ENCODE data around the gene COX4I1.
"Not testable (repeated sequence)": the region's sequence is repeated elsewhere in the genome, so short reads cannot be mapped to it uniquely, and the experiment has no call there.

COX4I1 gene

DNA sequence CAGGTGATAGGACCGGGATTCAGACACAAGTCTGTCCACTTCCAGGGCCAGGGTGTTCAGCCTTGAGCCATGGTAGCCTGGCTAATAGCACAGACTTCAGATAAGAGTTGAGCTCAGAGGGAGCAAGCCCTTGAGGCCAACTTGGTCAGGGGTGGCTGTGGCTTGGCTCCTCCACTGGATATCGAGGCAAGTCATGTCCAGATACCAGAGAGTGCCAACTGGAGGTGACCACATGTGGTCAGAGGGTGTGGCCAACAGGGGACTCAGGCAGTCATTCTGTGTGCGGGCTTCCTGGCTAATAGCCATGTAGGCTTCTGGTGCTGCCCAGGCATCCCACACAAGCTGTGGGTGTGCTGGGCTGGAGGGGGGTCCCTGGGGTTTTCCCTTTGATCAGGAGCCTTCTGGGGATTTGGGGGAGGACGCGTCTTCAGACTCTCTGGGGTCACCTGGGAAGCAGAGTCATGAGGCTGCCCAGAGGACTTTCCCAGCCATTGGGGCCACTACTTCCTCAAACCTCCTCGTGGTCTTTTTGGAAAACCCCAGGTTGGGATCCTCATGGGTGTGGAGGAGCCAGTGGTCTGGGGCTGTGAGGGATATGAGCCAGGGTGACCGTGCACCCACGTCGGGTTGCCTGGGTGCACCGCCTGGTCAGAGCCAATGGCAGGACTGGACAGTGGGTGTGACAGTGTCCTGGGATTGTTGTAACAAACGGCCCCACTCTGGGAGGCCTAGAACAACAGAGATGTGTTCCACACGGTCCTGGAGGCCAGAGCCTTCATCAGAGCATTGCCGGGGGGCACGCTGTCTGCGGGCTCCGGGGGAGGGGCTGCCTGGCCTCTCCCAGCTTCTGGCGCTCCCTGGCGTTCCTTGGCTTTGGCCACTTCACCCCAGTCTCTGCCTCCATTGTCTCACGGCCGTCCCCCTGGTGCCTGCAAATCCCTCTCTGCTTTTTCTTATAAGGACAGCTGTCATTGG lies 25.0 kb downstream of the COX4I1 start:
- DNase-seq, result peak; percentile 70 to 89 (median 83)

DNA sequence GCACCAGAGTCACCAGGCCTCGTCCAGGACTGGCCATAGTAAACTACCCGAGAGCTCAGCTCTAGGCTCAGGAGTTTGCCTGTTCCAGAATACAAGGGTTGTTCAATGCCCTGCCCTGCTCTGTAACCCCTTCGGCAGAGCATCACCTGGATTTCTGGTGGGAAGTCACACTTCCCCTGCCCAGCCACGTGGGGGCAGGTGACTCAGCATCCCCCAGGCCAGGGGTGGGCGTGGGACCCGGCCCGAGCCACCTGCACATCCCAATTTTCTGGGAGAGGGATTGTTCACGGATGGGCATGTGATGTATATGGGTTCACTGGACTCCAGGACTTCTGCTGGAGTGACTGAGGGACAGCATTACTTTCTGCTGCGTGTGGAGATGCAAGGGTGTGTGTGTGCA lies 25.8 kb downstream of the COX4I1 start:
- no peak for DNase-seq

DNA sequence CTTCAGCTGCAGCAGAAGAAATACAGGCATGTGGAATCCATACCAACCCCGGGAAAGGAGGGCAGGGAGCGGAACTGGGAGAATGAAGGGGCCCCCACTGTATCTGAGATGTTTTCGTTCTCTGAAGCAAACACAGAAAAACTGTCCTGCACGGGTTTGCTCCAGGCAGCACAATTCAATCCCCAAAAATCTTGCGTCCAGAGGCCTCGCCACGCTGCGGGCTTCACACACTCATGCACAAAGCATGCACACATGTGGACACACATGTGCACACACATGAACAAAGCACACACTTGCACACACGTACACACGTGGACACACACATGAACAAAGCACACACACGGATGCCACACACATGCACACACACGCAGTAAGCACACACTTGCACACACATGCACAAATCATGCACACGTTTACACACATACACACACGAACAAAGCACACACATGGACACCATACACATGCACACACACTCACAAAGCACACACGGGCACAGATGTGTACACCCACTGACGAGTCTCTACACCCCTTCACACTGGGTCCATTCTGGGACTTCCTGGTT lies 27.3 kb downstream of the COX4I1 start:
- DNase-seq, result no peak

DNA sequence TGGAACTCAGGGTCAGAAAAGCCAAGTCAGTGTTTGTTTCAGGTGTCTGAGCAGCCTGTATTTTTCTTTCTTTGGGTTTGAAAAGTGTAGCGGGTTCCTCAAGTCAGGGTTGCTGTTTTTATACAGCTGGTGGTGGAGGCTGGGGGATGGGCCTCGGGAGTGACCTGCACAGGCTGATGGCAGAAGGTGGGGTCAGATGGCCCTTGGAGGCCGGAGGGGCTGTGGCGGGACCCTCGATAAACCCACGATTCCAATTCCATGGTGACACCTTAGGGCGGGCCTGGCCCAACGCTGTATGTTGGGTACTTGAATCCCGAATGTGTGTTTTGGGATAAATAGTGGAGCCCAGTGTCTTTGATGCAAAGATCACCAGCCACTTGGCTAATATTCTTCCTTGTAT lies 28.7 kb downstream of the COX4I1 start:
- DNase-seq, result no peak

DNA sequence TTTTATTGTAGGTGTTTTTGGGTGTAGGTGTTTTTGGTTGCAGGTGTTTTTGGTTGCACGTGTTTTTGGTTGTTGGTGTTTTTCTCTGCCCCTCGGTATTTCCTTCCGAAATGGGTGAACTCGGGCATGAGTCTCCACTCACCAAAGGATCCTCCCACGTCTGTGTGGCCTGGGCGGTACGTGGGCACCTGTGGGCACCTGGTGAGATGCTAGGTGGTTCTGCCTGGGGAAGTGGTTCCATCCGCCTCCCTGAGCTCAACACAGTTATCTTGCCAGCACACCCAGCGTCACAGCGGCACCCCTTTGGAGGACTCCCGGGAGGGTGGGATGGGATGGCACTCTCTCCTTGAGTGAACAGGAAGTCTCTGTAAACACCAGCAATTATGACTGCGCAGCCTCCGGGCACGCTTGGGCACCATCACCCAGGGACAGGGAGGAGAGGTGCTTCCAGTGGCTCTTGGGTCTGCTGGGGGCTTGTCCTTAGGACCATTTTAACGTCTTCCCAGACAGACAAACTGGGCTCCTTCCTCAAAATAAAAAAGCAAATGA lies 29.8 kb downstream of the COX4I1 start:
- no peak for DNase-seq

DNA sequence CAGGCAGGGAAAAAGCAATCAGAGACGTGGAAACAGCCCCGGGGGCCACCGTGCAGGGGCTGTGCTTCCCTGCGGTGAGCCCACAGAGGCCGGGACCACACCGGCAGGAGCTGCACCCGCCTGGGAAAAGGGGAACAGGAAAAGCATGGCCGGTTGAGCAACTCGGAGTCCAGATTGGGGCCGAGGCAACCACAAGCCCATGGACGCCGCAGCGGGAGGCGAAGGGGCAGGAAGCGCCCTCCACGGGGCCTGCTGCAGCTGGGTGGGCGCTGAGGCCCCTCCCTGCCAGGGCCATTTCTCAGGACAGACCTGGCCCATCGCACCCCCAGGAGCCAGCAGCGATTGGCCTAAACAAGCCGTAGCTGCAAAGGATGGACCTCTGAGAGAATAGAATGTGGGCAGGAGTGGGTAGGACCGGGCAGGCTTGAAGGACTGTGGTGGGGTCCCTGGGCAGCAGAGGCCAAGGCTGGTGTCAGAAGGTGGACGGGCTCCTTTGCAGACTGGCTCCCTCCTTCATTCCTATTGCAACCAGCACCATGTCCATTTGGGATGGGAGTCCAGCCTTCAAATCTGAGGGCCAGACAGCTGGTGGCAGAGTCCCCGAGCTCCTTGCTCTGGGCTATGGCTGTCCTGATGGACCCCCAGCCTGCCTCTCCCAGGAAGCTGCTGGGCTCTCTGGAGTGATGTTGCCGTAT lies 30.4 kb downstream of the COX4I1 start:
- DNase-seq, result peak; percentile 83 to 93 (median 91)

DNA sequence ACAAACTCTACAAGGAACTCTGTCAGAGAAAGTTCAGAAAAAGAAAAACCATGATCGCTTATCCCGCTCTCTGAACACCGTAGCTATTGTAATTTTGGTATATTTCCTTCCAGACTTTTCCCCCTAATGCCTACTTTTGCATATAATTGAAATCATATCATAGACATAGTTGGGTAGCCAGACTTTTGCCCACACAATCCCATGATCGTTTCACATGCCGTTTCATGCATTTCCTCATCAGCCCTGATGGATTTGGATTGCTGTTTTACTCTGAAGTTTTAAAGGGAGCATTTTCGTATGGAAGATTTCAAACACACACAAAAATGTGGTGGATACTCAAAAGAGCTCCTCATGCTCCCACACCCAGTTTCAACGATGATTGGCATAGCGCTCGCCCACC lies 31.3 kb downstream of the COX4I1 start:
- peak in 3 of 4 experiments; percentile 44 to 65 (median 47) for DNase-seq

DNA sequence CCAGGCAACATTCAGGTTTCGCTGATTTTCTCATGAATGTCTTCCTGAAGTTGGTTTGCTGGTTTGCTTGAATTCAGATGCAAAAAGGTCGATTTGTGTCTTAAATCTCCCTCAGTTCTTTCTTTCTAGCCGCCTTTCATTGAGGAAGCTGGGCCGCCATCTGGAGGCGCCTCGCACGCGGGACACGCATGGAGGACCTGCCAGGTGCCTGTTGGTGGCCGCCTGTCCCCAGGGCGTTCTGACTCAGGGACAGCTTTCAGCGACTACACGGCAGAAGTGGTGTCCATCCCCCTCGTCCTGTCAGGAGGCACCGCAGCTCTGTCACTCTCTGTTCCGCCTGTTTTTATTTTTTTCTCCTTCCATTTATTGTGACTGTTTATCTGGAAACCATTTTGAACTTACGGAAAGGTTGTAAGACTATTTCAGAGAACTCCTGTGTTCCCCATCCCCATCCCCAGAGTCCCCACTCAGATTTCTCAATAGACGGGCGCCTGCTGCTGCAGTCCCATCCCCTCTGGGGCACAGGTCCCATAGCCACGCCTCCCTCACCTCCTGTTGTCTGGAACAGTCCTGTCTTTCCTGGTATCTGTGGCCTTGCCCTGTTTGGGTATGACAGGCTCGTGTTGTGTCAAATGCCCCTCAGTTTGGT lies 33.2 kb downstream of the COX4I1 start:
- no peak for DNase-seq

DNA sequence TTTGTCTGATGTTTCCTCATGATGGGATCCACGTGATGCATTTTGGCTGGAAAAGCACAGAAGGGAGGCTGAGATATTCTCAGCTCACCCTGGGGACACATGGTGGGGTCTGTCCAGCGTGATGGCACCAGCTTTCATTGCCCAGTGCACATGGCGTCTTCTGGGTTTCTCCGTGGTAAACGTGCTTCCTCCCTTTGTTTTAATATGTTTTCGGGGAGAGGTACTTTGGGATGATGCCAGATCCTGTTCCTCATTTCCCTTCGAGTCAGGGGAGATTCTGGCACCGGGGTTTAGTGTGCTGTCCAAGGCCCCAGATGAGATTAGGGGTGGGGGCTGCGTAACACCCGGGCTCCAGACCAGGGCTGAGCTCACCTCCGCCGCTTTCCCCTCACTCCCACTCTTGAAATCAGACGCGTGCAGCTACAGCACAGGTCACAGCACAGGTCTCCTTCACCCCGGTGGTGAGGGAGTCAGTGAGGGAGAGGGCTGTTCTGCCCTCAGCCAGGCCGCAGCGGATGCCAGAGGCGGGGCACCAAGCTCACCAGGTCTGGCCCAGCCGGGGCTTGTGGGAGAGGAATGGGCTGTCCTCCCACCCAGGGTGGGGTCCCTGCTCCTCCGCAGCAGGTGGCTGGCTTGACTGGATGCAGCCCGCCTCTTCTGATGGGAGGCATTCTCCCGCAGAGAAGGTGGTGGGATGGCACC lies 33.9 kb downstream of the COX4I1 start:
- DNase-seq, result peak in 2 of 4 experiments; percentile 22 to 54

DNA sequence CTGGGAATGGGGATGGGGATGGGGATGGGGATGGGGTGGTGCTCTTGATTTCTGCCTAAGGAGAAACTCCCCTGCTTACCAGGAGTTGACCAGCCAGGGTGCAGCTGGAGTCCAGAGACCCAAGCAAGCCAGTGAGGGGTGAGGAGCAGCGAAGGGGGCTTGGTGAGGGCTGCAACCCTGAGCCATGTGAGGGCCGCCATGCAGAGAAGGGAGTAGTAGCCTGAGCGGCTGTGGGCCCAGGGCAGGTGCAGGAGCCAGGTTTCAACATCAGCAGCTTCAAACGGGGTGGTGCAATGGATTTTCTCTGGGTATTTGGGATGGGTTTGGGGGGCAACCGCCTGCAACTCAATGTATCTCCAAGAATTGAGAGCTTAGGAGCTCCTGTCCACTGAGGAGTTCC lies 35.2 kb downstream of the COX4I1 start:
- no peak for DNase-seq

DNA sequence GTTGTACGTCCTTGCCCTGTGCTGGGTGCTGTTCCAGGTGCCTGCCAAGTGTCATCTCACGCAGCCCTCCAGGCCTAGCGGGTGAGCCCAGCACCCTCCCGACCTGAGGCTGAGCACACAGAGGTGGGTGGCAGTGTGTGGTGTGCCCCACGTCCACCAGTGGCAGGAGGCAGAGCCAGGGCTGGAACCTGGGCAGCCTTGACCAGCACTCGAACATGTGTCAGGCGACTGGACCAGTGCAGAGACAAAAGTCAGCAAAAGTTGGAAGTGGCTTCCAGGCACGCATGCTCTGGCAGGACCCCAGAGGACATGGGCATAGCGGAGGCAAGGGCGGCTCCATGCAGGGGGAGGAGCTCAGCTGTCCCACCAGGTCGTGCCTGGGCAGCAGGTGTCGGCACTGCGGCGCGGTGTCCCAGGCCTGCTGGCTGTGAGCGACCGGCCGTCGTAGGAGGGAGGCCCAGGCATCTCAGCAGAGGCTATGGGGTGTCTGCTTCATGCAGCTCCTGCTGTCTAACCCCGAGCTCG lies 35.8 kb downstream of the COX4I1 start:
- DNase-seq, result no peak

DNA sequence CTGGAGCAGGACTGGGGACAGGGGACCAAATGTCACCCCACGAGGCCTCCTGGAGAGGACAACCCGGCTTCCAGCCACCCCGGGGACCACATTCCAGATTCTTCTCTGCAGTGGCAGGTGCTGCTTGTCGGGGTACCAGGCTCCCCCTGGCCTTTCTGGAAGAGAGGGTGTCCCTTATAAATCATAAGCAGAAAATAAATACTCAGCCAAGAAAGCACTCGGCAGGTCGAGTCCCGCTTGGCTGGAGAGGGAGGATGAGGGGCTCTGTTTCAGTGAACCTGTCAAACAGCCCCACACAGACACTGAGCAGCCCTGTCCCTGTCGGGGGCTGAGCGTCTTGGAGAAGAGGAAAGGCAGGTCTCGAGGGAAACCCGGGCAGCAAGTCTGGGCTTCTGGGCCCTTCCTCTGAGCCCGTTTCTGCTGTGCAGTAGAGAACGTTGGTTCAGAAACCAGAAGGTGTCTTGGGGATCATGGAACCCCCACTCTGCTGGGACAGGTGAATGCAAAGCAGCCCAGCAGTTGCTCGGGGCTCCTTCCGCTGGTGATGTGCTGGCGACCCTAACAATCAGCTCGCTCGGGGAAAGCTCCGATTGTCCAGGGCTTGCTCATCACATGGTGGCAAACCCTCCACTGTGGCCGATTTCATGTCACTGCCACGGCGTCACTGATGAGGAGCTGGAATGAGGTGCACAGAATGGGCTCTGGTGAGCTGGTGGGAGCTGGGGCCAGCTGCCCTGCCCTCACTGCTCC lies 36.6 kb downstream of the COX4I1 start:
- DNase-seq, result no peak

DNA sequence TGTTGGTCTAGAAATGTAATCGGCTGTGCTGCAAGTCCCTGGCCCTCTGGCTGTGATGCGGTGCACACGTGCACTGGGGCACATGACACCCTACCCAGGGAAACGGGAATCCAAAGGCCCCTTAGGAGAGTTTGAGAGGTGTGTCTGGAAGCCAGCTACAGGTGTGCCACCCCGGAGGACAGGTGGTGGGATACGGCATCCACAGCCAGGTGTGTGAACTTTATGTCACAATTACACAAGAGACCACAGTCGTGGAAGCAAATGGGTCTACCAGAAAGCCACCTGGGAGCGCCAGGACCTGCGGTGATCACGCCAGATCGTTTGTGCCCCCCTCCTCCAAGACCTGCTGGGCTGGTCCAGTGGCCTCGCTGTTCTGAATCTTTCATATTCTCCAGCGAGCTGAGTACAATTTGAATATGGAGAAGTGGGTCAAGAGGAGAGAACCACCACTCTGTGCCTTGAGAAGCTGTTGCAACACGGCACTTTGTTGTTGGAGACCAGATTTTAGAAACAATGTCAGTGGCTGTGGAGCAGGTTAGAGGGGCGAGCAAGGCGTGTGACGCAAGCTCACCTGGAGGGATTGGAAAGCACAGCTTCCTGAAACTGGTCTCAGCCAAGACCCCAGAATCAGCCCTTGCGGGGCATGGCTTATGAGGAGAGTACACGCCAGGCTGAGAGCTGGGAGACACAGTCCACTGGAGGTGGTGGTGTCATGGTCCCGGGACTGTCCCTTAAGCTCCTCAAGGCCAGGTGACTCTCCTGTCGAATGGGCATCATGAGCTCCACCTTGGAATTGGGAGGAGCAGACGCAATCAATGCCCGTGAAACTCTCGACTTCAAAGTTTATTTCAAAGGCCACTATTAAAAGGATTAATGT lies 37.4 kb downstream of the COX4I1 start:
- peak in 3 of 4 experiments; percentile 54 to 64 (median 54) for DNase-seq

DNA sequence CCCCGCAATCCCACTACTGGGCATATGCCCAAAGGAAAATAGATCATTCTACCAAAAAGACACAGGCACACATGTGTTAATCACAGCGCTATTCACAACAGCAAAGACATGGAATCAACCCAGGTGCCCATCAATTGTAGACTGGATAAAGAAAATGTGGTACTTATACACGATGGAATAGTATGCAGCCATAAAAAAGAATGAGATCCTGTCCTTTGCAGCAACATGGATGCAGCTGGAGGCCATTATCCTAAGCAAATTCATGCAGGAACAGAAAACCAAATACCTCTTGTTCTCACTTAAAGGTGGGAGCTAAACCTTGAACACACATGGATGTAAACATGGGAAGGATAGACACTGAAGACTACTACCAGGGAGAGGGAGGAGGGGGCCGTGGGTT lies 38.2 kb downstream of the COX4I1 start:
- DNase-seq, result not testable (repeated sequence)

DNA sequence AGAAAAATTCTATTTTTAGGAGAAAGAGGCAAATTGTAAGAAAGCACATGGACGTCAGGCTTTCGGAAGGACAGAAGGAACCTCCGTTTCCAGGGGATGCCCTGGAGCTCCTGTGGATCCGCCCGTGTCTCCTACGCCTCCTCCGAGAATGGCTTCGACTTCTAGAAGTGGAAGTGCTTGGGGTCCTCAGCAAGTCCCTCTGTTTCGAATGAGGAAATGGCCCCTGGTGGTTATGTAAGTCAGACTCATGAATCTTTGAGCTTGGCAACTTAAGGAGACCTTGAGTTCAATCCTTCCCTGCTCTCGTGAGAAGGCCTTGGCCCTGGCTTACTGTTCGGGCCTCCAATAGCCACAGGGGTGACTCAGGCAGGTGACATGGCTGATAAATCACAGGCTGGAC lies 38.9 kb downstream of the COX4I1 start:
- DNase-seq, result peak; percentile 84 to 94 (median 91)

DNA sequence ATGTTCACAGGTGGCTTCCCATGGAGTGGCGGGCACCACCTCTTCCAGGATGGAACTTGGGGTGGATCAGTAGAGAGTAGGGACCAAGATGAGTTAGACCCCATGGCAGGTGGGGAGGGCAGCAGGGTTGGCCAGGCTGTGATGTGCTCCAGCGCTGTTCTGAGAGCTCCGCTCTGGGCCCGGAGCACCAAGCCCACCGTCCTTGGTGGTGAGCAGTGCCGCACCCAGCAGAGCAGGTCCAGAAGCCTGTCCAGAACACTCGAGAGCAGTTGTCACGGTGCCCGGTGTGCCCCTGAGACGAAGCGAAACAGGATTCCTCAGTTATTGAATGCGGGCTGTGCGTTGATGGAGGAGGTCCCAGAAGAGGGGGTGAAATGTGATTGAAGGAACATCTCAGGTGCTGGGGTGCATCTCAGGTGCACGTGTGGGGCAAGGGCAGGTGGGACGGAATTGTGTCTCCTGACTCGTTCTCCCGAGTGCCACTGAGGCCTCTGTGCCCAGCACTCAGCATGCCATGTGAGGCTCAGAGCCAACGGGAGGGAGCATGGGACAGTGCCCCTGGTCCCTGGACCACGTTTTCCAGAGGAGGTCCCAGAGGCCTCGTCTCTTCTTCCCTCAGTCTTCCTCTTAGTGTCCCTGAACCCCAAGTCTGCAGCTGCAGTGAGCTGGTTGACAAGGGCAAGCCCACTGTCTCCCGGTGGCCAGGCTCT lies 39.5 kb downstream of the COX4I1 start:
- DNase-seq, result no peak

DNA sequence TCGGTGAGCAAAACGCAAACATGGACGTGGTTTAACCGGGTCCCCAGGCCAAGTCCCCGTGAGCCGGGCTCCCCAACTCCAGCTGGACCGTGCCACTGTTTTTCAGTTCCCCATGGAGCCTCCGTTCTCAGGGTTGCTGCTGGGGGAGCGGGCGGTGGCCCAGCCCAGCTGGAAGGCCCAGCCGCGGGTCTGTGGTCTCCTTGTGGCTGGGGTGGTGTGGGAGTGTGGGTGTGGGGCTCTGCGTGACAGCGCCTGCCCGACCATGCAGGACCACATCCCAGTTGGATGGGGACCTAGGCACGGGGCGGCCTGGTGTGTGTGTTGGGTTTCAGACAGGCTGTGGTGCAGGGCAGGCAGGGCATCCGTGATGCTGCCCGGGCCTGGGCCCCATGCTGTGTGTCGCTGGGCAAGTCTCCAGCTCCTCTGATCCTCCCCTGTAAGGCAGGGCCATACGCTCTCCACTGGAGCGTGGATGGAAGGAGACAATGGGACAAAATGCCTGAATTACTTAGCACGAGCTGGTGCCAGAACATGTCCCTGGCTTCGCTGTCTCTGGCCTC lies 40.3 kb downstream of the COX4I1 start:
- DNase-seq, result peak; percentile 15 to 49 (median 40)

DNA sequence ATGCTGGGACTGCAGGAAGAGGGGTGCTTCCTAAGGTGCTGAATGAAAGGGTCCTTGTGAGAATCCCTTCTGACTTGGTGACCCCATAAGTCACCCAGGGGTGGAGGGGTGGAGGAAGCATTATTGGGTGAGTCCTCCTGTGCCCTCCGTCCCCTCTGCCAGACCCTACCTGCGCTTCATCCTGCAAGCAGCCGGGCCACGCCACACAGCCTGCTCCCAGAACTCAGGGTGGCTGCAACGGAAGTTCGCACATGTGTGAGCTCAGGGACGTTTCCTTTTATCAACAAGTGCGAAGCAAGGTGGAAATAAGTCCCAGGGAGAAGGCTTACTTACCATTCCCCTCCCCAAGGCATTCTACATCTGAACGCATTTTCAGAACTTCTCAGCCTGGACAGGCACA lies 40.9 kb downstream of the COX4I1 start:
- no peak for DNase-seq

DNA sequence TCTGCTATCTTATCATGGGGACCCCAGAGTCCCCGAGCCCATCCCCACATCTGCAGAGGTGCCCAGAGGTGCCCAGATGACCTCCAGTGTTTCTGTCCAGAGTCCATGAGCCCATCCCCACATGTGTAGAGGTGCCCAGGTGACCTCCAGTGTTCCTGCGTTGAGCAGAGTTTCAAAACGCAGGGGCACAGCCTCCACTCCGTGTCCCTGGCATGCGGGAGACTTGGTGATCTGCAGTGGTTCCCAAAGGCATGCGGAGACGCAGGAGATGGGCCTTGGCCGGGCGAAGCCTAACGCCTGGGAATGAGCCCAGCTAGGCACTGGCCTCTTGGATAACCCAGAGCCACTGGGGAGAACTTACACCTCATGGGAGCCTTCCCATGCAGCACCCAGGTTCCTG lies 41.3 kb downstream of the COX4I1 start:
- no peak for DNase-seq
